Stimulated activated CD8-positive, alpha-beta memory T cell treated with anti-CD3 and anti-CD28 coated beads, Interleukin-7, amount 100 ng/mL, for 48 hours (primary cell): Measurements from ENCODE around the gene AOPEP.

Experiments
- DNase-seq, 2 donors: peaks; one replicate each; pipeline ENCODE4 v3.0.0-alpha.2; 2020; ENCODE audit warnings: low read depth in 1 of 2; ENCODE audit errors: extremely low read depth in 1 of 2

Gene AOPEP

DNA sequence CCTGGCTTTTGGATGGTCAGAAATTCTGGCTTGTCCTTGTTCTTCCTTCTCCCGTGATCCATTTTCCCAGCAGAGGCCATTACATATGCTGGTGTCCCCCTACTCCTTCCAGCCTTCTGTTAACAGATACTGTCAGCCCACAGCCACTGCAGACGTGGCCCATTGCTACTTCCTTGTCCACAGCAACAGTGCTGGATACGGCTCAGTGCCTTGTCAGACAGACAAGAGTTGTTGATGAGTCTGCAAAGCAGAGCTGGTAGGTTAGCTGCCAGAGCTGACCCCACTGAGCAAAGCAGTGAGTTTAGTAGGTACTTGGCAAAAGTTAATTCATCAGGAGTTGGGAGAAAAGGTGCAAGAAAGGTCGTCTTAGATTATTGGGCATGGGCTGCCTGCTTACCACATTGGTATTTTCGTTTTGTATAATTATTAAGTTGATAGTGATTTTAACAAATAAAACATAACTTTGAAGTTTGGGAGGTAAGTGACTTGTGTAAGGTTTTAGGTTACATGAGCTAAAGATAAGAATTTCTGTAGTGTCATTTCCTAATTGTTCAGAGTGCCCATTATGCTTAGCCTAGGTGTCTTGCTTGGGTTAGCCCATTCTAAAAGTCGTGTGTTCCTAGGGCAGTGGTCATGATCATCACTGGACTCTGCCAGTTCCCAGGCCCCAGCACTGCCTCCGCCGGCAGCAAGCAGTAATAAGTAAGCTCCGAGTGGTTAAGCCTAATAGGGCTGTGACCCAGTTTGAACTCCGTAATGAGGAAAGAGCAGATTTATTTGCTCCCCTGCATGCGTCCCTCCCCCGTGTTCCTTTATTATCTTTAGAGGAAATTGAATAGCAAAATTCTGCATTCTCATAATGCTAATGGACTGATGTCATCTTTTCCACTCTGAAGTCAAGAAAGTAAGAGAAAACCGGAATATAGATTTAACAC lies 299.0 kb downstream of the AOPEP start:
- no peak for DNase-seq

DNA sequence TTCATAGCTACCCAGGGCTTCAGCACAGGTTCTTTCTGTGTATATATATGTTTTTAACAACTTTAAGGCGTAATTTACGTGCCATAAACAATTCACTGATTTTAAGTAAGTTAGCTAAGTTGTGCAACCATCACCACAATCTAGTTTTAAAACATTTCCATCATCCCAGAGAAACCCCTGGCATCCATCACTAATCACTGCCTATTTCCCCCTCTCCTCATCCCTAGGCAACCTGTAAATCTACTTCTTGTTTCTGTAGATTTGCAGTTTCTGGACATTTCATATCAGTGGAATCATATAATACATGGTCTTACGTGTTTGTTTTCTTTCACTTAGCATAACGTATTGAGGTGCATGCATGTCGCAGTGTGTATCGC lies 299.6 kb downstream of the AOPEP start:
- no peak for DNase-seq

DNA sequence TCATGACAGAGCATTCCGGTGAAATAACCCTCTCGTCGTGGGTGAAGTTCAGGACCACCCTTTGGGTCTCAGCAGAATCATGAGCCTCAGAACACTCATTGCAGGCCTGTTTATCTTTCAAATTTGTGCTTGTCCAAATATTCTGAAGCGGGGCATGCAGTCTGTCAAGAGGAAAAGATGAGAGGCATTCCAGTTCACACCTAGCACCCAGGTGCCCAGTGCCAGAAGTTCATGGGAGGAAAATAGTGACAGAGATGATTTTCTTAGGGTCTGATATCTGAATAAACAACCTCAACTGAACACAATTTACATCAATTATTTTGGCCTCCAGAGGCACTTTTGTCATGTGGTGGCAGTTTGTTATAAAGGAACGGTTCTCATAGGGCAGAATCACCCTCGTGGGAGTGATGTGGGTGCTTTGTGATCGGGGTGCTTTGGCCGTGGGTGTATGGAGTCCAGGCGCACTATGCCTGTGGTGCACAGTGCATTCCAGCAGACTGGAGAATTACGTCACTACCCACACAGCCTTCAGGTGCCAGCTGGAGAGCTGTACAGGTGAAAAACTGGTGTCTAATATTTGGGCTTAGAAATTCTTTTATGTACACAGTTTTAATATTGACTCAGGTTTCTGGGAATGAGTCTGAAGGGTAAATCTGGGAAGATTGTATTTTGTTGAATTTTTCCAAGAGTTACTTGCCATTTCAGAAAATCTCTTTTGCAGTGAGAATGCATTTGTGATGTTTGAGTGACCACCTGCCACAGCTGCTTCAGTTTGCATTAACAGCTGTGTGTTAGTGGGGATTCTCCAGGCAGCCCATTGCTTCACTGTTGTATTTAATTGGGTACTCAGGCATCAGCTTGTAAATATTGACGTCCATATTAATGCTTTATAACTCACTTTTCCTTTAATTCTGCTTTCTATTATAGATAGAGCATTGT lies 301.7 kb downstream of the AOPEP start:
- DNase-seq, result no peak

DNA sequence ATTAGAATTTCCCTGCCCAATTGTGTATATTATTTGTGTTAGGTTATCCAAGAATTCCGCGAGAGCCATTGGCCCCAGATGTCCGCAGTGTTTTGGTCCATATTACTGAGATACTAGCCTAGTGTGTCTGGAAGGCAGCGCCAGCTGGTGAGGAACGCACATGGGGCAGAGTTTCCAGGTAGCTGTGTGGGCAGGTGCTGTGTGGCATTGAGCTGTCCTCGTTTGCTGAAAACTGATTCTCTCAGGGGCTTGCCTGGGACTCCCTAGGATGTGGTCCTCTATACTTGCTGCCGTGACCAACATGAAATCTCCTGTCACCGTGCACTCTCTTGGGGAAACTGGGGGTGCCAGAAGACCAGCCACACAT lies 302.3 kb downstream of the AOPEP start:
- DNase-seq, result no peak

DNA sequence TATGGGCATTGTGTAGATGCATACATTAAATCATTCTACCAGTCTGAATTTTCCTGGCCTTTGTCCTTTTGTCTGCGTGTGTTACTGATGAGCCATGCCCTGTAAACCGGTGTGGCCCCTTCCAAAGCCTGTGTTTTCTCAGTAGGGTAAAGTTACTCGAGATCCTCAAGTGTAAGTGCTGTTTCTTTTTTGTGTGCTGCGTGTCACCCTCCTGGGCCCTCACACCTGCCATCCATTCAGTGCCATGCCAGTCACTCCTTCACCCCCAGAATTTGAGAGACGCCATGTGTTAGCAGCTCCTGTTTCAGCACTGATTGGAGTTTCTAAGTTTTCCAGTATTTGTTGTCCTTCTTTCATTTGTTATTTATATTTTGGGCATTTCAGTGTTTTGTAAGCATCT lies 302.8 kb downstream of the AOPEP start:
- no peak for DNase-seq

DNA sequence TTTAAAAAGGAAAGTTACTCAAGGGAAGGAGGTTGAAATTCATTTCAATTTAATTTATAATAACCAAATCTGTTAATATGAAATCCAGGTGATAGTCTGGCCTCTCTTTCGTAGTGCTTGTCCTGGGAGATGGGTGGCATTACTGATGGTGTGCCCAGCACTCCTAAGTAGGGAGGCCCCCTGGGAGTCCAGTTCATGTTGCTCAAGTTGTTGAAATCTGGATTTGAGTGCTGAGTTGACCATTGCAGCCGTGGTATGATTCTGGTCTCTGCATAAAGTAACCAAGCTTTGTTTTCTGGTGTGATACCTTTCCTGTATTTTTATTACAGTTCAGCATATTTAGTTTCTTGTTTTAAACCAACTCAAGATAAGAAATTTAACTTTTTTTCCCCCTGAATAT lies 303.2 kb downstream of the AOPEP start:
- DNase-seq, result no peak

DNA sequence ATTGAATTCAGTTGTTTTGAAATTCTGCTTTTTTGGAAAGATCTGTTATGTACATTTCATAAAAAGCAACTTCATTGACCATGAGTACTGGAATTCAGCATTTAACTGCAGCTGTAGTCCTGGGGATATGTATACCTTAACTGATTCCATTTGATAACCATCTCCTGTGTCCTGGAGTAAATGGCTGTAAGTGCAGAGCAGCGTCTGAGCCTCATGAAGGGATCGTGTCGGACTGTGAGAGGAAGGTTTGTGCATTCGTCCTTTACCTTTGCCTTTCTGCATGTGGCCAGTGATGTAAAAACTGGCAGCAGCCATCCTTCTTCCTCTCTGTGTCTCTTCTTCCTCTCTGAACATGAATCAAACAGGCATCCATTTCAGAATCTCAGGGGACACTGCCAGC lies 303.8 kb downstream of the AOPEP start:
- DNase-seq, result no peak

DNA sequence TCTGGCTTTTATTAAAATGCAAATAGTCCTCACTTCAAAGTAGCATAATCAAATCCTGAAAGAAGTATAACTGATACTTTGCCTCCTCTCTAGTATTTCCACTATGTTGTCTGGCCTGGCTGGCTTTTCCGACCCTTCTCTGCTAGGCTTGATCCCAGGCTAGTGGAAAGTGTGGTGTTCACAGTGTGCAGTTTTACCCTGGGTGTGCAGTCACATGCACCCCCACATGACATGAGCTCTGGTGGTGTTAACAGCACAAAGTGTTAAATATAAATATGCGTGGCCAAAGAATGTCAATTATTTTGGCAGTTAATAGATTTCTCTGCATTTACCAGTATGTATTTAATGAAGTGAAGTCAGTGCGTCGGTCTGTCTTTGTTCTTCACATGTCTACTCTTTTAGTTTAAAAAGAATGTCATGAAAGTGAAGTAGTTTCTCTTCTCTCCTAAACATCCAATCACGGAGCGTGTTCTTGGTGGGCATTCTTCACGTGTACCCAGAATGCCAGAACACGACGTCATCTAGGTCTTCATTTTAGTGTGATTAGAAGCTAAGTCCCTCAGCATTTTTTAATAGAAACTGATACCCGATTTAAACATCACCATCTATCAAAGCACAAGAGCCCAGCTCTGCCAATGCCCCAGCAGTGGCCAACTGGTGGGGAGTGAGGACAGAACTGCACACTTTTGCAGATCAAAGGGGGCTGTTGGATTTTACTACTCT lies 304.6 kb downstream of the AOPEP start:
- no peak for DNase-seq

DNA sequence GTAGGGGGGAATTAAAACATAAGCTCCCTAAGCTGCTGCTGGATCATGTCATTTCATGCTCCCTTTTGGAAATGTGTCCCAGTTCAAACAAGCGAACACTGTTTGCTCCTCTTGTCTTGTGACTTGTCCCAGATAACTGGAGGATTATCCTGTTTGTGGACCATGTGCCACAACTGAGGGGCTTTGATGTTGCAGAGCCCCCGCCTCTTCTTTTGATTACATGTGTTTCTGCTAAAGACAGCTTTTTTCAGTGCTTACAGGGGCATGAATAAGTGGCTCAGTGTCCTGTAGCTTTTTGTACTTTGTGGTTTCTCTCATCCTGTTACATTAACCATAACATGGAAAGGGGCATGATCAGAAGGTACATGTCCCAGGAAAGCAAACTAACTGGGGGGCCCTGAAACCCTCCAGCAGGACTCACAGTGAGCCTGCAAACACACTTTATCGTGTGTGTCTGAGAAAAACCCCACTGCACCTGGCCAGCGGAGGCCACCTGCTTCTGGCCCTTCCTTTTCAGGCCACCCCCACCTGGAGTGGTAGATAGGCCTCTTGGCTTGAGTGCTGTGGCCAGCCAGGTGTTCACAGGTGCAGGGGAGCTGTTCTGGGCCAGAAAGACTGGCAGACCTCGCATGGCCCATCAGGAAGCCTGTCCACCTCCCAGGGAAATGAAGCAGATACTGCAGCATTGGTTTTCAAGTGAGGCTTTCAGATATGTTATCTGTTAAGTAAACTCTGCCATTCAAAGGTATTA lies 305.4 kb downstream of the AOPEP start:
- DNase-seq, result no peak

DNA sequence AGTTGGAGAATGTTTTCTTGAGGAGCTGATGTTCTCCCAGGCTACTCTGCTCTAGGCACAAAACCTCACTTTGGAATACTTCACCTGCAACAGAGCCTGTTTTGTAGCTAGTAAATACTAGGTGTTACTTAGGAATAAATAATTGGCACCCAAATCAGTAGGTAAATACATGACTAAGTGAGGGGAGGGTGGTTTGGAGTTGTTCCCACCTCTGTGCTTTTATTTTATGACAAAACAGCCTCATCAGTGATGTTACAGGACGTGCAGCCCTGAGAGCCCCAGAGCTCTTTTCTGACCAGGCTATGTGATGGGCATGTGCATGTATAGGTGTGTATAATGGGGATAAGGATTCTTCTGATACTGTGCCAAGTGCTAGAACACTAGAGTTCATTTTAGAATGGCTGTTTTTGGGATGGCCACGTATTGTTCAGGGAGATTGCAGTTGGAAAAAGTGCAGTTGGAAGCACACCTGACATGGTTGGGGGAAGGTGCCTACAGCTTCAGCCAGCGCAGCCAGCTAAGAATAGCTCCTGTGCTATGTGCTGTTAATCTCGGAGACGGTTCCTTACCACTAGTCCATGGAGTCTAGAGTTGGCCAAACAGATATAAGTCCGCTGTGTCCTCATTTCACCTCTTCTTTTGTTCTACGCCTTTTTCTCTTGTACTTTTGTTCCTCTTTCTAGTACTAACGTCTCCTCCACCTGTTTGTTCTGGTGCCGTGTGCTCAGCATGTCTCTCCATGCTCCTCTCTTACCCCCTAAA lies 306.3 kb downstream of the AOPEP start:
- no peak for DNase-seq

DNA sequence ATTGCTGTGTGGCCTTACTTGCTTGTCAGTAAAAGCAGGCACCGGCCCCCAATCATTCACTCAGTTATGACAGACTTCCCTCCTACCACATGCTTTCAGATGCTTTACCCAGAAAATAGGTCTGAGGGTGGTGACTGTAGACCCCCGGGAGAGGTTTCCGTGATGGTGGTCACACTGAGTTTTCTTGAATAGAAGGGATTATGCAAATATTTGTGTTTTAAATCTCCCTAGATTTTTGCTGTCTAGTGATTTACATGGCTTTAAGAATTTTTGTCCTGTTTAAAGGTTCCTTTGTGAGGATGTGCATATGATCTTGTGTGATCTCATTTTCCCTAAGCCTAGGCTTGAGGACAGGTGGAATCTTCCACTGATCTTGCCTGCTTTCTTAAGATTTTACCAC lies 309.3 kb downstream of the AOPEP start:
- DNase-seq, result no peak

DNA sequence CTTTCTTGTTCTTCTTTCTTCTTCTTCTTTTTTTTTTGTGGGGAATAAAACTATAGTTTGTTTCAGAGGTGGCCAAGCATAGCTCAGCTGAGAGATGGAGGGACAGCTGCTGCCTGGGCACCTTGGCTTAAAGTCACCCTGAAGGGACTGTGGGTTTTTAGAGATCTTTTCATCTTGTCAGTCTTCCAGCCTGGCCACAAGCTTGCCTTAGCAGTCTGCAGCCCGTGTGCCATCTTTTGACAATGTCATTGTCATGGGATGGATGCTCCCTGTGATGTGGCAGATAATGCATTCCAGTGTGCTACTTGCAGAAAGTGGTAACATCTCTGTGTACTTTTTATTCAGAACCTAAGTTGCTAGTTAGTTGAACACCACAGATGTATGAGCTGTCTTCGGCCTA lies 310.2 kb downstream of the AOPEP start:
- DNase-seq, result no peak

DNA sequence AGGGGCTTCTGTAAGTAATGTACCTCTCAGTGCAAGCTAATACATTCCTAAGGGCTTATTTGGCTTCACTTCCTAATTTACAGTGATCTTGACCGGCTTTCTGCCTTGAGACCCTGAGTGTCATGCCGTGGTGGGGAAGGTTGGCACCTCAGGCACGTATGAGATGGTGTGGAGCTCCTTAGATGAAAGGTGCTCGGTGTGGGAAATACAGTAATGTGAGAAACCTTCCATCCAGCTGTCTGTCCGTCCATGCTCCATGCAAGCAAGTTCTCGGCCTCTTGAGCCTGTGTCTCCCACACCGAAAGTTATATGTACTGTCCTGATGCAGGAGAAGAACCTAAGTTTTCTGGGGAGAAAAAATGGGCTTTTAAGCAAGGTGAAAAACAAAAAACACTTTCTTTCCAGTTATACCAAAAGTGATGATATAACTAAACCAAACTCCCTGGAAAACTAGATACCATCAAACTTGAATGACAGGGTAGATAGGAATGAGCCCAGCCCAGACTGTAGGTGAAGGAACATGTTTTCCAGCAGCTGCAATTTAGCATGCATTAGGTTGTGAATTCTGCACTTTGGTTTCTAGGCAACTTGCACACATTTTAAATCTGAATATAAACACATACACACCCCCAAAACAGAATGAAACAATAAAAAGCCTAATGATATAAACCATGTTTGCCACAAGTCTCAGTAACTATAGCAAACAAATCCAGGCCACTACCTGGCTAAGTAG lies 311.5 kb downstream of the AOPEP start:
- DNase-seq, result no peak

DNA sequence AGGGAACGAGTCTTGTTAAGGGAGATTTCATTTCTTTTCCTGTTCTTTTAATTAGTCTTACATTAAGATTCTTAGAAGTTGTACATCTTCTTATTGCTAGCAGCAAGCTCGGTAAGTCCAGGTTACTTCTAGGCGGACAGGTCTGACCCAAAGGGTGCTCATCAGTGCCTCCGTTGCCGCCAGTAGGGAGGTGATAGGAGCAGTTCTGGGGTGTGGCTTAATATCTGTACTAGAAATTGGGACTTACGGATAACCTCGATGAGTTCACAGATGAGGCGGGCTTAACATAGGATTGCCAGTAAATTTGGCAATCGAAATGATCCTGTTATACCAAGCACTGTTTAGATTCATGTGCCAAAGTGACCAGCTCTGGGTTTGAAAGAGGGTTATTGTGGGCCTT lies 312.2 kb downstream of the AOPEP start:
- no peak for DNase-seq

DNA sequence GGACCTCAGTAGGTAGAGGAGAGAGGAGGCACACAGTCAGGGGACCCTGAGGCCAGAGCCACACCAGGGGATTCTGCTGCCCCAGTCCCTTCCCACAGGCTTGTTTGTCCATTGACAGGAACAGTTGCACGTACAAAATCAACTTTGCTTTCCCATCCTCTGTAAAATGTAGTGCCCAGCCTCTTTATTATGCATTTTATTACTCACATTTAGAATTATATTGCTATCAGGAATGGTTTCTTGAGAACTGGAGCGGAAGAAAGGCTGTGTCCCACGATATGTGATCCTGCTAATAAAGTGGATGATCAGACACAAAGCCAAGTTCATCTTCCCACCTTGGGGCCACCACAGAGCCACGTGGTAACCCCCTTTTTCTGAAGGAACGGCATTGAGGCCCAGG lies 313.6 kb downstream of the AOPEP start:
- no peak for DNase-seq

DNA sequence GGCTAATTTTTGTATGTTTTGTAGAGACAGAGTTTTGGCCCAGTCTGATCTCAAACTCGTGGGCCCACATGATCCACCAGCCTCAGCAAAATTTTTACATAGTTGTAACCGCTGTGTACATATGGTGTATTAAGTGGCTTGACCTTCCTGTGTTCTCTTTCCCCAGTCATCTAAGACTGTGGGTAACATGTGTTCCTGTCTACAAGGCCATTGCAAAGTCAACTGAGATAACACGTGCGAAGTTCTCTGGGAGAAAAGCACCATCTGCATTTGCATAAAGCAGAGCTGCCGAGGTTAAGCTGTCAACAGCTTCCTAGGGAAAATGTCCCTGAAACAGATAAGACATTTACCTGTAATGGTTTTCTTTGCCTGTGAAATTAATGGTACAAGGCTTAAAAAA lies 317.3 kb downstream of the AOPEP start:
- DNase-seq, result no peak

DNA sequence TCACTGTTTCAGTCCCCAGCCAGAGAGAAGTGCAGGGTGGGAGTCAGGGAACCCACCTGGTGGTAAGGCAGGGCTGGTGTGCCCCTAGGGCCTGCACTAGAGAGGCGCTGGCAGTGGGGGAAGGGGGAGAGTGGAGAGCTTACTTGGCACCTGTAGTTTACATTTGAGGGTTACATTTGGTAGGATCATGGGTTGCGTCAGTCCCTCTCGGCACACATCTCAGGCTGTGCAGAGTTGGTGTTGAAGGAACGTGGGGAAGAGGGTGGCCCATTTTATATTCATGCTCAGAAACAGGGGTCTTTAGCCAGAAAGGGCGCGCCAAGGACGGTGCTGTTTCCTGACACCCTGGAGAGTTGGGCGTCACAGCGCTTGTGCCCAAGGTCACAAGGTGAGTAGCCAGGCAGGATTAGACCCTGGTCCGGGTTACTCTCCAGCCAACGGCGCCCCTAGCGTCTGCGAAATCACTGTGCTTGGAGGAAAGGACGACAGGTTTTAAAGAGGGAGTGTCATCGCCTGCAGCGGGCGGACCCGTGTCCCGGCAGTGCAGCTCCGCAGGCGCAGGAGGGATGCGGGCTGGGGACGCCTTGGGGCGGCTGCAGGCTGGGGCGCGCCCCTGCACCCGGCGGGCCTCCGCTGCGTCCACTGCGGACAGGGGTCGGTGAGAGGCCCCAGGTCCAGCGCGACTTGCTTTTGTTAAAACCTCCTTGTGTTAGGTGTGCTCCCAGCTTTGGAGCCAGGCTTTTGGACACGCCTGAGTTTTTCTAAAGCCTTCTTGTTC lies 318.4 kb downstream of the AOPEP start:
- no peak for DNase-seq

DNA sequence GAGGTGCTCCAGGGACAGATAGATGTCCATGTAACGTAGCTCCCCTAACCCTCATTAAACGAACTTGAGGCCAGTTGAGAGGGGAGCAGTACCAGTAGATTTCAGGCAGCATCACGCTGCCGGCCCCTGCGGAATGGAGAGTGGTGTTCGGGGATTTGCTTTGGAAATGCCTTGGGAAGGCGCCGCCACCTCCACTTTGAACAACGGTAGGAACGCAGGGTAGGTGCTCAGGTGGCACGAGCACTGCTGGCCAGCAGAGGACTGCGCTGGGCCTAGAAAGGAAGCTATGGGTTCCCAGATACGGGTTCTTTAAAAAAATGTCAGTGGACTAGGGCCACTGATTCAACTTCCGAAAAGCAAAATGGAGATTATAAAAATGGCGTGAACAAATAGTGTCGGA lies 319.3 kb downstream of the AOPEP start:
- DNase-seq, result no peak
